ENCODE results near the gene CCNK. TPM values are rescaled to one million over a fixed set of nuclear protein-coding genes. Genes with fewer than 3 reads are reported as not detected.

CCNK gene
- polyA plus RNA-seq, 2 of the 4 experiments (the other 2 are of a cell fraction), result 22.7 to 46.6 TPM

GRCh38 chr14:99550387-99550992, 69.3 kb downstream of the CCNK start:
- POLR2A ChIA-PET, result no interaction called here

GRCh38 chr14:99551034-99551922, 70.1 kb downstream of the CCNK start:
- FAIRE-seq (no peak), ATAC-seq (no peak)

More at GRCh38 chr14:99550387-99550992, 69.3 kb downstream of the CCNK start:
- WGBS (ENCODE audit: missing lambda C conversion rate), result 94% methylated on average over 11 of the region's 11 CpGs
- no peak for FAIRE-seq
- ATAC-seq, result no peak
- Histone ChIP-seq H3K27ac (no peak overlapping the region; a peak in 1 of 6 replicates), H3K4me3 (no peak overlapping the region), H3K9me3 (no peaks in the 10 kb centered on the region), H3K4me2 (no peak overlapping the region), H3K4me1 (peaks cover 39% of the 10 kb centered on the region)
- CTCF ChIA-PET, result interaction anchor here (0.5 to 1.9 kb wide), 8 partner anchors 26 to 180 kb away, joined by 3 to 8 read pairs (median 4); no protein-coding TSS in a partner anchor
- no peak for DNase-seq (ENCODE audit: low read depth in 1 of 2, low spot score in 1 of 2)
- TF ChIP-seq ZFP36 (IDR thresholded peaks at IDR 0.05; ENCODE audit: borderline replicate concordance, partially characterized antibody) (peak; percentile 54), REST (IDR thresholded peaks at IDR 0.05) (no peak), ZSCAN20 (CRISPR knock-in tag; IDR thresholded peaks at IDR 0.05) (no peak)

GRCh38 chr14:99552021-99552553, 70.9 kb downstream of the CCNK start:
- no peak for FAIRE-seq
- WGBS (ENCODE audit: missing lambda C conversion rate), result 75% methylated on average over 6 of the region's 9 CpGs
- POLR2A ChIA-PET, result no interaction called here
- DNase-seq (ENCODE audit: low read depth in 1 of 2, low spot score in 1 of 2), result no peak
- no peaks in the 10 kb centered on the region for H3K9me3 ChIP-seq
- H3K4me3 ChIP-seq, result no peak overlapping the region
- no peak; a peak in 1 of 6 replicates for ATAC-seq
- peak overlapping the region in 1 of 2 experiments; percentile 7; a peak in 1 of 6 replicates for H3K27ac ChIP-seq
- H3K4me1 ChIP-seq, result peaks cover 40% of the 10 kb centered on the region
- CTCF ChIA-PET, result interaction anchor here (1.0 to 3.6 kb wide), 5 partner anchors 11 to 76 kb away, joined by 3 to 17 read pairs (median 4); no protein-coding TSS in a partner anchor
- no peak overlapping the region for H3K4me2 ChIP-seq
- TF ChIP-seq ELK1 (IDR thresholded peaks at IDR 0.05; ENCODE audit: low read depth, low read length), result no peak
- no peak for TF ChIP-seq HEYL (CRISPR knock-in tag; IDR thresholded peaks at IDR 0.05)
- TF ChIP-seq ZNF302 (CRISPR knock-in tag; IDR thresholded peaks at IDR 0.05), result no peak
- TF ChIP-seq JUN (IDR thresholded peaks at IDR 0.05), result no peak
- TF ChIP-seq MYC (IDR thresholded peaks at IDR 0.05; ENCODE audit: borderline replicate concordance, low read length), result no peak
- TF ChIP-seq BCL3 (IDR thresholded peaks at IDR 0.05), result no peak
- no peak for TF ChIP-seq EHMT2 (IDR thresholded peaks at IDR 0.05; ENCODE audit: low read depth)
- TF ChIP-seq ESRRA (IDR thresholded peaks at IDR 0.05; ENCODE audit: borderline replicate concordance, low read length), result no peak
- TF ChIP-seq CHD2 (IDR thresholded peaks at IDR 0.05; ENCODE audit: low read length, partially characterized antibody), result no peak
- no peak for TF ChIP-seq MAX (IDR thresholded peaks at IDR 0.05)

More at GRCh38 chr14:99551034-99551922, 70.1 kb downstream of the CCNK start:
- TF ChIP-seq GATA3 (IDR thresholded peaks at IDR 0.05; ENCODE audit: borderline replicate concordance) (no peak), ATOH8 (CRISPR knock-in tag; IDR thresholded peaks at IDR 0.05; ENCODE audit: low read depth) (no peak), RAD21 (conservative IDR thresholded peaks at IDR 0.05 in 1 of 2, IDR thresholded peaks at IDR 0.05 in 1 of 2) (no peak), RCOR1 (IDR thresholded peaks at IDR 0.05; ENCODE audit: low read depth, low read length) (no peak), POLR2AphosphoS2 (conservative IDR thresholded peaks at IDR 0.05; ENCODE audit: low read length) (no peak), EHMT2 (IDR thresholded peaks at IDR 0.05; ENCODE audit: low read depth) (no peak), ZFP36 (IDR thresholded peaks at IDR 0.05; ENCODE audit: borderline replicate concordance, partially characterized antibody) (no peak), BCL3 (IDR thresholded peaks at IDR 0.05) (no peak)
- Histone ChIP-seq H3K27ac (no peak overlapping the region), H3K4me2 (no peak overlapping the region), H3K4me3 (no peak overlapping the region), H3K4me1 (peaks cover 40% of the 10 kb centered on the region), H3K9me3 (no peaks in the 10 kb centered on the region)
- WGBS (ENCODE audit: missing lambda C conversion rate), result 82% methylated on average over 11 of the region's 11 CpGs
- no peak for DNase-seq (ENCODE audit: low read depth in 1 of 2, low spot score in 1 of 2)
- ChIA-PET POLR2A (no interaction called here), CTCF (interaction anchor here (1.0 to 1.8 kb wide), 5 partner anchors 26 to 179 kb away, joined by 3 to 8 read pairs (median 7); no protein-coding TSS in a partner anchor)
